Neural cell (in vitro differentiated cells): ENCODE data around the gene MAST1. TPM values are rescaled to one million over a fixed set of nuclear protein-coding genes. Genes with fewer than 3 reads are reported as not detected.
"Not testable (repeated sequence)": the region's sequence is repeated elsewhere in the genome, so short reads cannot be mapped to it uniquely, and the experiment has no call there.

Experiments
- H2AFZ ChIP-seq: fragments of 200-600, 300-800 bp; sonication (generic), shearing (Covaris generic); 2 replicates; pipeline ENCODE4 v1.6.0; 2014; ENCODE audit warnings: low read depth, mild to moderate bottlenecking, antibody characterized with exemption, low read length, moderate library complexity
- H3F3A ChIP-seq: fragments of 200-600 bp; shearing (Covaris generic); 2 replicates; pipeline ENCODE4 v1.6.1; 2016; ENCODE audit warnings: mild to moderate bottlenecking, moderate library complexity, mixed read lengths, antibody characterized with exemption, low read length; ENCODE audit not compliant: insufficient read depth, poor library complexity, severe bottlenecking
- H3K27ac ChIP-seq: fragments of 200-600, 300-800 bp; sonication (generic), shearing (Covaris generic); 2 replicates; pipeline ENCODE4 v1.5.1; 2014; ENCODE audit warnings: mild to moderate bottlenecking, low read length, moderate library complexity
- H3K27me3 ChIP-seq: fragments of 300-800, 200-600 bp; sonication (generic), shearing (Covaris generic); 2 replicates; pipeline ENCODE4 v1.6.0; 2014; ENCODE audit warnings: mild to moderate bottlenecking, low read depth, low read length, moderate library complexity; ENCODE audit not compliant: insufficient read depth
- H3K36me3 ChIP-seq: fragments of 300-800, 200-600 bp; sonication (generic), shearing (Covaris generic); 2 replicates; pipeline ENCODE4 v1.5.1; 2014; ENCODE audit warnings: mild to moderate bottlenecking, antibody characterized with exemption, low read length, moderate library complexity; ENCODE audit not compliant: insufficient read depth
- H3K4me2 ChIP-seq: fragments of 300-800, 200-600 bp; sonication (generic), shearing (Covaris generic); 2 replicates; pipeline ENCODE4 v1.6.0; 2014; ENCODE audit warnings: mild to moderate bottlenecking, low read length
- H3K4me3 ChIP-seq: fragments of 300-800, 200-600 bp; sonication (generic), shearing (Covaris generic); 2 replicates; pipeline ENCODE4 v1.5.1; 2014; ENCODE audit warnings: mild to moderate bottlenecking, low read length, moderate library complexity
- H3K79me2 ChIP-seq: fragments of 200-600 bp; shearing (Covaris generic); replicated peaks from 2 replicates; pipeline ENCODE4 v1.6.0; 2014; ENCODE audit warnings: mild to moderate bottlenecking, low read length, moderate library complexity; ENCODE audit not compliant: insufficient read depth
- H3K9ac ChIP-seq: fragments of 300-800, 200-600 bp; sonication (generic), shearing (Covaris generic); 2 replicates; pipeline ENCODE4 v1.6.1; 2016; ENCODE audit warnings: mild to moderate bottlenecking, low read length, mixed read lengths
- H3K9me2 ChIP-seq: fragments of 200-600 bp; shearing (Covaris generic); 2 replicates; pipeline ENCODE4 v1.6.1; 2016; ENCODE audit warnings: mild to moderate bottlenecking, low read length, mixed read lengths; ENCODE audit not compliant: insufficient read depth
- H3K9me3 ChIP-seq: fragments of 200-600, 300-800 bp; sonication (generic), shearing (Covaris generic); 2 replicates; pipeline ENCODE4 v1.6.1; 2016; ENCODE audit warnings: mild to moderate bottlenecking, mixed run types, low read length, moderate library complexity, mixed read lengths
- H4K20me1 ChIP-seq: fragments of 200-600 bp; shearing (Covaris generic); 2 replicates; pipeline ENCODE4 v1.6.1; 2016; ENCODE audit warnings: mild to moderate bottlenecking, mixed run types; ENCODE audit not compliant: insufficient read depth
- EP300 ChIP-seq: fragments of 450-650 bp; conservative IDR thresholded peaks from 2 replicates; pipeline ENCODE4 v1.6.1; 2014; ENCODE audit warnings: antibody characterized with exemption, mild to moderate bottlenecking, moderate library complexity; ENCODE audit not compliant: poor library complexity, severe bottlenecking
- EZH2 ChIP-seq: fragments of 200-600, 300-800 bp; shearing (Covaris generic), sonication (generic); IDR thresholded peaks from 2 replicates; pipeline ENCODE4 v1.6.1; 2014; ENCODE audit warnings: antibody characterized with exemption, low read length, borderline replicate concordance, mild to moderate bottlenecking; ENCODE audit not compliant: insufficient read depth, poor library complexity, severe bottlenecking
- MXI1 ChIP-seq: fragments of 450-650 bp; conservative IDR thresholded peaks from 2 replicates; pipeline ENCODE4 v1.6.1; 2014; ENCODE audit warnings: antibody characterized with exemption, mild to moderate bottlenecking; ENCODE audit not compliant: poor library complexity, severe bottlenecking
- POLR2AphosphoS5 ChIP-seq: IDR thresholded peaks from 2 replicates; pipeline ENCODE4 v1.6.1; 2012
- RAD21 ChIP-seq: fragments of 450-650 bp; conservative IDR thresholded peaks from 2 replicates; pipeline ENCODE4 v1.6.1; 2014; ENCODE audit warnings: antibody characterized with exemption, mild to moderate bottlenecking, moderate library complexity
- SMC3 ChIP-seq: fragments of 450-650 bp; conservative IDR thresholded peaks from 2 replicates; pipeline ENCODE4 v1.6.1; 2014; ENCODE audit warnings: antibody characterized with exemption, mild to moderate bottlenecking, moderate library complexity; ENCODE audit not compliant: poor library complexity
- TAF1 ChIP-seq: IDR thresholded peaks from 2 replicates; pipeline ENCODE4 v1.6.1; 2012; ENCODE audit warnings: low read depth
- polyA plus RNA-seq: library from polyadenylated mRNA; depleted of rRNA; stranded (reverse); fragments of >200 nt; gene quantifications from 2 replicates; pipeline ENCODE4 v1.2.3, GENCODE V29; 2014
- TF ChIP-seq, protein P1 (sequence below): IDR thresholded peaks from 2 replicates; pipeline ENCODE4 v1.6.1; 2012; ENCODE audit warnings: borderline replicate concordance
- TF ChIP-seq, protein P2 (sequence below): fragments of 450-650 bp; IDR thresholded peaks from 2 replicates; pipeline ENCODE4 v1.5.1; 2014; ENCODE audit warnings: antibody characterized with exemption, mild to moderate bottlenecking, moderate library complexity; ENCODE audit not compliant: poor library complexity, severe bottlenecking

MAST1 gene
- polyA plus RNA-seq, 1 donor from 2014 or later, result 65.0 TPM

DNA sequence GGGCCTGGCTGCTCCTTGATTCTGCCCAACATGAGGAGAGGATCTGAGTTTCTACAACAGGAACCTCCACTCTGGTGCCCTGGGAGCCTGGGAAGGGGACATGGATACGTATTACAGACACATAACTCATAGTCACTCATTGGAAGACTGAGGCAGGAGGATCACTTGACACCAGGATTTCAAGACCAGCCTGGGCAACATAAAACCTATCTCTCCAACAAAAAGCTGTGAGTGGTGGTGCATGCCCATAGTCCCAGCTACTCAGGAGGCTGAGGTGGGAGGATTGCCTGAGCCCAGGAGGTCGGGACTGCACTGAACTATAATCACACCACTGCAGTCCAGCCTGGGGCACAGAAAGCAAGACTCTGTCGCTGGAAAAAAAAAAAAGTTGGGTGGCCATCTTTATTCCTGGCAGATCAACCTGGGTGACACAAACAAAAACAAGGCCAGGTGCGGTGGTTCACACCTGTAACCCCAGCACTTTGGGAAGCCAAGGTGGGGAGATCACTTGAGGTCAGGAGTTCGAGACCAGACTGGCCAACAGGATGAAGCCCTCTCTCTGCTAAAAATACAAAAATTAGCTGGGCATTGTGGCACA, 49.8 kb downstream of the MAST1 start:
- no peak for TF ChIP-seq EZH2
- Histone ChIP-seq H3K36me3 (no peaks in the 10 kb centered on the region), H3K4me2 (no peak overlapping the region), H3K4me3 (no peak overlapping the region), H3F3A (no peaks in the 10 kb centered on the region), H4K20me1 (no peaks in the 10 kb centered on the region), H2AFZ (no peak overlapping the region), H3K27me3 (peaks cover 43% of the 10 kb centered on the region), H3K27ac (no peak overlapping the region), H3K9me2 (no peaks in the 10 kb centered on the region), H3K79me2 (no peaks in the 10 kb centered on the region), H3K9ac (no peak overlapping the region), H3K9me3 (no peaks in the 10 kb centered on the region)

DNA sequence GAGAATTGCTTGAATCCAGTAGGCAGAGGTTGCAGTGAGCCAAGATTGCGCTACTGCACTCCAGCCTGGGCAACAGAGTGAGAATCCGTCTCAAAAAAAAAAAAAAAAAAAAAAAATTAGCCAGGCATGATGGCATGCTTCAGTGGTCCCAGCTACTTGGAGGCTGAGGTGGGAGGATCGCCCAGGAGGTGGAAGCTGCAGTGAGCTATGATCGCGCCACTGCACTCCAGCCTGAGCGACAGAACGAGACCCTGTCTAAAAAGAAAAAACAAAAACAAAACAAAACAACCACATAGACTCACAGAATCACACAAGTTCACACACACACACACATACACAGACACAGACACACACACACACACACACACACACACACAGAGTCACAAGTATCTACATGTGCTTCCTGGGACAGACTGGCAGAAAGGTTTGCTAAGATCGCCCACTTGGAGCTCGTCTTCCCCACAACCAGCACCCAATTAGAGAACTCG, 52.0 kb downstream of the MAST1 start:
- H3F3A ChIP-seq, H3K4me2 ChIP-seq, H3K9me2 ChIP-seq, H4K20me1 ChIP-seq, H3K36me3 ChIP-seq, H3K79me2 ChIP-seq, H3K9me3 ChIP-seq: not testable (repeated sequence)
- H3K27ac ChIP-seq, result peak overlapping the region; percentile 42
- peaks cover 25% of the 10 kb centered on the region for H3K27me3 ChIP-seq
- H3K9ac ChIP-seq, result peak overlapping the region; percentile 51
- H2AFZ ChIP-seq, result peak overlapping the region; percentile 11
- TF ChIP-seq EP300, result peak; percentile 8
- H3K4me3 ChIP-seq, result peak overlapping the region; percentile 96

DNA sequence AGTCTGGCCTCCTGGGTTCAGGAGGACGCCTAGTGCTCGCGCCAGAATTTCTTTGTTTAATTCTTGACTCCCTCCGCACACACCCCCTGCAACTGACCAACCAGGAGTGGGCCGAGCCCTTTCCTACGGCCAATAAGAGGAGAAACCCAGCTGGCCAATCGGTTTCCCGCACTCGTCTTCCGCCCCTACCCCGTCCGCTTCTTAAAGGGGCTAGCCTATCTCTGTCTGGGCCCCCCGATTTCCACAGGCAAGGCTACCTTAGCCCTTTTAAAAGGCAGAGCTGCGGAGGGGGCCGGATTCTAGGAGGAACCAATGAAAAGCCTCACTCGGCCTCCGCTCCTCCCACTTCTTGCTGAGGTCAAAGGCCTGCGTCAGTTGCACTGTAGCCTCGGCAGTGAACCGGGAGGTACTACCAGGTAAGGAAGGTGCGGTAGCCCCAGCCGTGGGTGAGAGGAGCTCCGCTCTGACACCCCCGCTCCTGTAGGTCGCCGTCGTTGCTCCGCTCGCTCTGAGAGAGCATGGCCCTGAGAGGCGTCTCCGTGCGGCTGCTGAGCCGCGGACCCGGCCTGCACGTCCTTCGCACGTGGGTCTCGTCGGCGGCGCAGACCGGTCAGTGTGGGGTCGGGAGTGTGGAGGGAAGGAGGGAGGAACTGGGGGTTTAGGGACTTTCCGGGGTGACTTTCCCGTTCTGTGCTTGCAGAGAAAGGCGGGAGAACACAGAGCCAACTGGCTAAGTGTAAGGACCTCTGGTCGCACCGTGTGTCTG, 52.7 kb downstream of the MAST1 start, which contains the start of gene GCDH:
TSS of gene GCDH (plus strand) at position 374 of the 766 bp plus-strand sequence. CDS start at position 519, 145 bp downstream.
- no peaks in the 10 kb centered on the region for H3K36me3 ChIP-seq
- H3K27me3 ChIP-seq, result peaks cover 18% of the 10 kb centered on the region
- no peaks in the 10 kb centered on the region for H3K79me2 ChIP-seq
- H3K4me2 ChIP-seq, result peak within 1 kb of the TSS; percentile 88
- peak within 1 kb of the TSS; percentile 42 for H3K27ac ChIP-seq
- peak within 1 kb of the TSS; percentile 59 for H3K9ac ChIP-seq
- H3K4me3 ChIP-seq, result peak within 1 kb of the TSS; percentile 96
- H4K20me1 ChIP-seq, result no peaks in the 10 kb centered on the region
- H3K9me2 ChIP-seq, result no peaks in the 10 kb centered on the region
- no peak for TF ChIP-seq EZH2
- TF ChIP-seq, protein P1, sequence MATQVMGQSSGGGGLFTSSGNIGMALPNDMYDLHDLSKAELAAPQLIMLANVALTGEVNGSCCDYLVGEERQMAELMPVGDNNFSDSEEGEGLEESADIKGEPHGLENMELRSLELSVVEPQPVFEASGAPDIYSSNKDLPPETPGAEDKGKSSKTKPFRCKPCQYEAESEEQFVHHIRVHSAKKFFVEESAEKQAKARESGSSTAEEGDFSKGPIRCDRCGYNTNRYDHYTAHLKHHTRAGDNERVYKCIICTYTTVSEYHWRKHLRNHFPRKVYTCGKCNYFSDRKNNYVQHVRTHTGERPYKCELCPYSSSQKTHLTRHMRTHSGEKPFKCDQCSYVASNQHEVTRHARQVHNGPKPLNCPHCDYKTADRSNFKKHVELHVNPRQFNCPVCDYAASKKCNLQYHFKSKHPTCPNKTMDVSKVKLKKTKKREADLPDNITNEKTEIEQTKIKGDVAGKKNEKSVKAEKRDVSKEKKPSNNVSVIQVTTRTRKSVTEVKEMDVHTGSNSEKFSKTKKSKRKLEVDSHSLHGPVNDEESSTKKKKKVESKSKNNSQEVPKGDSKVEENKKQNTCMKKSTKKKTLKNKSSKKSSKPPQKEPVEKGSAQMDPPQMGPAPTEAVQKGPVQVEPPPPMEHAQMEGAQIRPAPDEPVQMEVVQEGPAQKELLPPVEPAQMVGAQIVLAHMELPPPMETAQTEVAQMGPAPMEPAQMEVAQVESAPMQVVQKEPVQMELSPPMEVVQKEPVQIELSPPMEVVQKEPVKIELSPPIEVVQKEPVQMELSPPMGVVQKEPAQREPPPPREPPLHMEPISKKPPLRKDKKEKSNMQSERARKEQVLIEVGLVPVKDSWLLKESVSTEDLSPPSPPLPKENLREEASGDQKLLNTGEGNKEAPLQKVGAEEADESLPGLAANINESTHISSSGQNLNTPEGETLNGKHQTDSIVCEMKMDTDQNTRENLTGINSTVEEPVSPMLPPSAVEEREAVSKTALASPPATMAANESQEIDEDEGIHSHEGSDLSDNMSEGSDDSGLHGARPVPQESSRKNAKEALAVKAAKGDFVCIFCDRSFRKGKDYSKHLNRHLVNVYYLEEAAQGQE, result no peak
- TF ChIP-seq POLR2AphosphoS5, result peak; percentile 69
- peak; percentile 23 for TF ChIP-seq SMC3
- TF ChIP-seq, protein P2, sequence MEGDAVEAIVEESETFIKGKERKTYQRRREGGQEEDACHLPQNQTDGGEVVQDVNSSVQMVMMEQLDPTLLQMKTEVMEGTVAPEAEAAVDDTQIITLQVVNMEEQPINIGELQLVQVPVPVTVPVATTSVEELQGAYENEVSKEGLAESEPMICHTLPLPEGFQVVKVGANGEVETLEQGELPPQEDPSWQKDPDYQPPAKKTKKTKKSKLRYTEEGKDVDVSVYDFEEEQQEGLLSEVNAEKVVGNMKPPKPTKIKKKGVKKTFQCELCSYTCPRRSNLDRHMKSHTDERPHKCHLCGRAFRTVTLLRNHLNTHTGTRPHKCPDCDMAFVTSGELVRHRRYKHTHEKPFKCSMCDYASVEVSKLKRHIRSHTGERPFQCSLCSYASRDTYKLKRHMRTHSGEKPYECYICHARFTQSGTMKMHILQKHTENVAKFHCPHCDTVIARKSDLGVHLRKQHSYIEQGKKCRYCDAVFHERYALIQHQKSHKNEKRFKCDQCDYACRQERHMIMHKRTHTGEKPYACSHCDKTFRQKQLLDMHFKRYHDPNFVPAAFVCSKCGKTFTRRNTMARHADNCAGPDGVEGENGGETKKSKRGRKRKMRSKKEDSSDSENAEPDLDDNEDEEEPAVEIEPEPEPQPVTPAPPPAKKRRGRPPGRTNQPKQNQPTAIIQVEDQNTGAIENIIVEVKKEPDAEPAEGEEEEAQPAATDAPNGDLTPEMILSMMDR, result no peak
- no peak for TF ChIP-seq RAD21
- peak; percentile 17 for TF ChIP-seq EP300
- peak; percentile 99 for TF ChIP-seq MXI1
- no peak for TF ChIP-seq TAF1
- H3K9me3 ChIP-seq, result no peaks in the 10 kb centered on the region
- no peaks in the 10 kb centered on the region for H3F3A ChIP-seq
- H2AFZ ChIP-seq, result peak within 1 kb of the TSS; percentile 83
